CD4-positive, alpha-beta T cell treated with Interleukin-21 for 1 hour (primary cell): ENCODE measurements around the gene FBXW4.
A peak's percentile ranks its signal among the peaks of the same experiment; 100 is the strongest.

ENCODE experiments used
- DNase-seq: peaks from one replicate; pipeline ENCODE4 v3.0.0-alpha.2; 2020

The FBXW4 gene

DNA sequence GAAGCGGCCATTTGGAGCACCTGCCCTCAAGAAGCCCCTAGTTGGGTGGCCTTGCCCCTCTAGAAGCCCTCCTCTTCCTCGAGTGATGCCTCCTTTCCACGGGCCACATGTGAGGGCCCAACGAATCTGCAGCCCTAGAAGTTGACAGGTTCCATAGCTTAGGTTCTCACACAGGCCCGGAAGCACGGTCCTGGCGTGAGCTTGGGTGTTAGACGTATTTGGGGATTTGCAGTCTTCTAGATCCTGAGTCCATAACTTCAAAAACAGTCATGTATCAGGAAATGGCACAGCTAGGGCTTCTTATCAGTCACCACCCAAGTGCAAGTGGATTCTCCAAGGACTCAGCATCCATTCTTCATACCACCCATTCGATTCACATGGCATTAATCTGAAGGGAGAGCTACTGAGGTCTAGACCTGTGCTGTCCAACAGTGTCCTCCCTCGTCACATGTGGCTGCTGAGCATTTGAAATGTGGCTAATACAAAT lies 477 bp upstream of the FBXW4 start:
- no peak for DNase-seq

DNA sequence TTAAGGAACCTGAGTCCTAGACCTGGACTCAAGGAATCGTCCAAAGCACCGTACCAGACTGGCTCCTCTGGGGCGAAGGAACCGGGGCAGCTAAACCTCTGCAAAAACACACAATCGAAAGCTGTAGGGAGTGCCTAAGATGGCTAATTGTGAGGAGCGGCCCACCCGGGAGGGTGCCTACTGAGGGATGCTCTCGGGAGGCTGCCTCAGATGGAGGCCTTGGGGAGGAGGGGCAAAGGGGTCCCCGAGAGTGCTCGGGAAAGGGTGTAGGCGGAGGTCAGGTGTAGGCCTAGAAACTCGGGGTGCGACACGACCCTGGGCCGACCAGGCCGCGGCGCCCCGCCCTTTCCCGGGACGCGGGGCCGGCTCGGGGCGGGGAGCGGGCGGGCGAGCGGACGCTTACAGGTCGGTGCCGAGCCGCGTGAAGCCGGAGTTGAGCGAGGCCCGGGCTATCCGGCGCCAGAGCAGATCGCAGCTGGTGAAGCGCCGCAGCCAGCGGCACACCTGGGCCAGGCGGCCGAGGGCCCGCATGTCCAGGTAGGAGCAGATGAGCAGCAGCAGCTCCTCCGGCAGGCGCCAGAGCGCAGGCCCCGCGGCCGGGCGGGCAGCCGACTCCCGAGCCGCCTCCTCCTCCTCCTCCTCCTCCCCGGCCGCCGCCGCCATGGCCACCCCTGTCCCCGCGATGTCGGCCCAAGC lies 844 bp downstream of the FBXW4 start:
- peak; percentile 70 for DNase-seq

GRCh38 chr10:101693651-101693977 lies 1.4 kb downstream of the FBXW4 start:
- no peak for DNase-seq

DNA sequence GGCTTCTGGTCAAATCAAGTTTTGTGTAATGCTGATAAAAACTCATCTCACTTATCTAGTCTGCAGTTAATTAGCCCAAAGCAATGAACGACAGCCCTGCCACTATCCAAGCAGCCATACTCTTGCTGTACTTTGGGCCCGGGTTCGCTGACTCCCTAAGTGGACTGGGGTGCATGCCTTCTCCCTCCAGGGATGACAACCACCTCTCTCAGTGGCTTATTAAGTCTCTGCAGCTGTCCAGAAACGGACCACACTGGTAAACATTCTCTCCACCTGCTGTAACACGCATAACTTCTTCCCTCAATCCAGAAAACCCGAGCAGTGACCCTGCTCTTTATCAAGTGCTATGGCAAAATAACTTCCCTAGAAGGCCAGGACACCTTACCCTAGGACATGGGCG lies 3.9 kb downstream of the FBXW4 start:
- DNase-seq = no peak

- no peak for DNase-seq
Measured at GRCh38 chr10:101690461-101690860, 4.5 kb downstream of the FBXW4 start.

- DNase-seq = no peak
Measured at GRCh38 chr10:101687071-101687658, 7.8 kb downstream of the FBXW4 start.

- no peak for DNase-seq
Measured at GRCh38 chr10:101686133-101686925, 8.6 kb downstream of the FBXW4 start.

- no peak for DNase-seq
Measured at GRCh38 chr10:101684782-101685181, 10.2 kb downstream of the FBXW4 start.

- DNase-seq = no peak
Measured at GRCh38 chr10:101683276-101683675, 11.7 kb downstream of the FBXW4 start.

DNA sequence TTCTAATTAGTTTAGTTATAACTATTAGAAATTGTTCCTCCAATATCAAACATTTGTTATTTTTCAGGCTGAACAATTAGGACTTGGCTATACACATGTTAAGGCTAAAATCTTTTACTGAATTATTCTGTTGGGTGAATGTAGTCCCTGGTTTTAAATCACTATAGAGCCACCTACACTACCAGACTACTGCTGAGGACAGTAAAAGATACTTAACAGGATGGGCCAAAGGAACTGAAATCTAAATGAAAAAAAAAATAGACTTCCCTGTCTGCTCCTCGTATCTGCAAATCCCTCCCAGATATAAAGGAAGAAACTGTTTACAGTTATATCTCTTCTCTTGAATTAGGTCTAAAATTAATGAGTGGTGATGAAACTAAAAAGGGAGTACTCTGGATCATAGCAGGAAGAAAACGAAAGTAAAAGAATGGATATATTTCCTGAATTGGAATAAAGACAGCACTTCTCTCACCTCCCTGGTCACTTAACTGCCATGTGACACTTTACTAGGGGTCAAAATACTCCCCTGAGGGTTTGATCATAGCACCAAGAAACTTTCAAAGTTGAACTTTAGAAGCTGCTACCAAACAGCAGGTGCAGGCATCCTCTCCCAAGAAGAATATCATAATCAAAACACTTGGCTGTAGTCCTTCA lies 12.7 kb downstream of the FBXW4 start:
- no peak for DNase-seq

- no peak for DNase-seq
Measured at GRCh38 chr10:101676565-101676964, 18.4 kb downstream of the FBXW4 start.

GRCh38 chr10:101675115-101675514 lies 19.9 kb downstream of the FBXW4 start:
- no peak for DNase-seq

DNA sequence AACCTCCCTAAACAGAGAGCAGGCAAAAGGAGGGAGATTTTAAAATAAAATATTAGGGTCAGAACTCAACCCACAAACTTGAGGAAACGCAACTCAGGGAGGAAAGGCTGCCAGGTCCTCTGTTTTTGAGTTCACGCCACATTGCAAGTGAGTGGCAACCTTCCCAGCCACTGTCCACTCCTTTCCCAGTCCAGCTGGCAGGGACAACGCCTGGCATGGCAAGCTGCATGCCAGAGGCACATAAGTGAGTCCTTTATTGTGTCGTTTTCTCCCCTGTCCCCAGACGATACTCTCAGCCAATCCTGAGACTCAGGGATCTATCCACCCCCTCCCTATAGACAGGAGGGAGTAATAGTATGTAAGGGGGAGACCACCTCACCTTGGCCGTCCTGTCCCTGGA lies 22.4 kb downstream of the FBXW4 start:
- DNase-seq = no peak

DNA sequence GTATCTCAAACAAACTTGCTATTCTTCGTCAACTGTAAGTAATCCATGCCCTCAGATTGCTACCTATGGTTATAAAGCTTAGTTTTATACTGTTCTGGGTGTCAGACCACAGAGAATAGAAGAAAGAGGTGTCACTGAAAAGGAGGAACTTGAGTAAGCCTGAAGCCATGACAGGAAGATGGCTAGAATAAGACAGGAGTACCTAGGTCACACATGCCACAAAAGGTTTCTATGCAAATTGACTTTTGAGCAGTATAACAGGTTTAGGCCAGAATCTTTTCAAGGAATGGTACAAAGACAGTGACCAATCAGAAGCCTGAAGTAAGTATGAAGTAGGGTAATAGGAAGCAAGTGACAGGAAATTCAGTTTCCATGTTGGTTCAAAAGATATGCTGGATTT lies 23.5 kb downstream of the FBXW4 start:
- no peak for DNase-seq

GRCh38 chr10:101670635-101671034 lies 24.3 kb downstream of the FBXW4 start:
- no peak for DNase-seq

DNA sequence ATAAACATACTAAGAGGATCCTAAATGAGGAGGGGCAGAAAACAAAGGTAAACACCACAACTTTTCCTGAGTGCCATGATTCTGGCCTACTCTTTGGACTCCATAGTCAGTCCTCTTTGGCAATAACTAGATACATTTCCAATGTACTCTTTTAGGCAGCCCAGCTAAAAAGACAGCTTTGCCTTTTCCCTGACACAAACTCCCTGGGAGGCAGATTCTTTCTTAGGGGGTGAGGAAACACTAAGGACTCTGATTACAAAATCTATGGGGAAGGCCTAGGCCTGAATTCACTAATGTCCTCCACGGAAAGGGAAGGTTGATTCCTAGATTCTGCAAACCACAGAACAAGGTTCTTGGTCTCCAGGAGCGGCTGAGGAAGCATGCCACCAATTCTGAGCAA lies 25.8 kb downstream of the FBXW4 start:
- DNase-seq = no peak

DNA sequence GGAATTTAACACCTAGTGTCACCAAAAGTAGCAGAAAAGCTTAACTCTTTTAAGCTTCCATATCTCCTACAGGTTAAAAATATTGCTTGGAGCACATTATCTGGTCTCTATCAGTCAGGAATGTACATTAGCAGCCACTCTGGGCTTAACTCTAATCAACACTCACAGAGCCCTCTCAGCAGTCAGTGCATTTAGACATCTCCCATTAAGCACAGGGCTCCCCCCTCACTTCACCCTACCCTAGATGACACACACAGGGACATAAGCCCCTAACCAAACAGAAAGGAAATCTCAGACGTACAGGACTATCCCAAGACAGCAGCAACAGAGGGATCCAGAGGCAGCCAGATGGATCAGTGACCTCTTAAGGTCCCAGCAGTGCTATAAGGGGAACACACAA lies 26.4 kb downstream of the FBXW4 start:
- no peak for DNase-seq

GRCh38 chr10:101666083-101666482 lies 28.9 kb downstream of the FBXW4 start:
- DNase-seq = no peak

- no peak for DNase-seq
Measured at GRCh38 chr10:101663097-101663496, 31.9 kb downstream of the FBXW4 start.

GRCh38 chr10:101660256-101660655 lies 34.7 kb downstream of the FBXW4 start:
- DNase-seq = no peak

GRCh38 chr10:101658975-101659374 lies 36.0 kb downstream of the FBXW4 start:
- DNase-seq = no peak

DNA sequence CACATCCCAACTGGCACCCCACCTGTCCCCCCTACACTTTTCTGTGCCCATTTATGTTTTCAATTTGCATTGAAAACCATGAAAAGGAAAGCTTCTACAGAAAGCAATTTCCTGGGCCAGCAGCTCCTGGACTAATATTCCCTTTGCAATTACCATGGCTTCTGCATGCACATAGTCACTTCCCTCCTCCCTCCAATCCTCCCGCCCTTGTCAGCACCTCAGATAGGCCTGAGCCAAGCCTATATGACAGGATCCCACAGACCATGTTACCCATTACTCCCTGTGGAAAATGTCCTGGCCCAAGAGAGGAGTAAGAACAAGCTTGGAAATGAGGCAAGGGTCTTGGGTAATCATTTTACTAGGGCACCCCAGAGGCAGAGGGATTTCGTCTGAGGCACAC lies 38.1 kb downstream of the FBXW4 start:
- no peak for DNase-seq

DNA sequence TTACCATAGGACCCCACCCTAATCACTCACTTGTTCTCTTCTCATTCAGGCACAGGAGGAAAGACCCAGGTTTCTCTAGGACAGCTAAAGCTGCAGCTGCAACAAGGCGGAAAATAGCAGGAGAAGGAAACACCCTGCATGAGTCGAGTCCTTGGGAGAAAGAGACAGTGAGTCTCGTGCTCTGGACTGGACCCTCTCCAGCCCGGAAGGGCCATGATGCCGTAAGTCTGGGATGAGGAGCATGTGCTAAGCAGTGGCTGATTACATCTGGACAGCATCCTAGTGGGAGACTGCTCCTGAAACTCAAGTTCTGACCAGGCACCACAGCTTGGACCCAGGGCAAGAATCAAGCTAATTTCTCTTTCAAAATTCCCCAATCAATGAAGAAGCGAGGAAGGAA lies 39.4 kb downstream of the FBXW4 start:
- DNase-seq = no peak

- no peak for DNase-seq
Measured at GRCh38 chr10:101653536-101653935, 41.4 kb downstream of the FBXW4 start.
